Nephron progenitor cell (in vitro differentiated cells): ENCODE measurements around the gene CARNS1.

Source experiments
- DNase-seq: peaks from one replicate; pipeline ENCODE4 v3.0.0; 2021
- H3K27ac Mint-ChIP-seq: 2 replicates; pipeline ENCODE4 v1.8.0; 2021; ENCODE audit warnings: mild to moderate bottlenecking, moderate library complexity, mixed read lengths
- H3K27me3 Mint-ChIP-seq: 2 replicates; pipeline ENCODE4 v1.8.0; 2021; ENCODE audit warnings: mild to moderate bottlenecking, low read depth, mixed read lengths; ENCODE audit not compliant: poor library complexity
- H3K36me3 Mint-ChIP-seq: 2 replicates; pipeline ENCODE4 v1.8.0; 2021; ENCODE audit warnings: low read depth, mixed read lengths
- H3K4me1 Mint-ChIP-seq: 2 replicates; pipeline ENCODE4 v1.8.0; 2021; ENCODE audit warnings: mixed read lengths
- H3K4me3 Mint-ChIP-seq: 2 replicates; pipeline ENCODE4 v1.8.0; 2021; ENCODE audit warnings: mild to moderate bottlenecking, moderate library complexity, mixed read lengths
- H3K9me3 Mint-ChIP-seq: 2 replicates; pipeline ENCODE4 v1.8.0; 2021; ENCODE audit warnings: mild to moderate bottlenecking, moderate library complexity, mixed read lengths
- TF ChIP-seq, protein P1 (sequence below): fragments of 200-600 bp; sonication (generic); IDR thresholded peaks from 2 replicates; pipeline ENCODE4 v1.5.0; 2021; ENCODE audit warnings: antibody characterized with exemption

CARNS1 gene

DNA sequence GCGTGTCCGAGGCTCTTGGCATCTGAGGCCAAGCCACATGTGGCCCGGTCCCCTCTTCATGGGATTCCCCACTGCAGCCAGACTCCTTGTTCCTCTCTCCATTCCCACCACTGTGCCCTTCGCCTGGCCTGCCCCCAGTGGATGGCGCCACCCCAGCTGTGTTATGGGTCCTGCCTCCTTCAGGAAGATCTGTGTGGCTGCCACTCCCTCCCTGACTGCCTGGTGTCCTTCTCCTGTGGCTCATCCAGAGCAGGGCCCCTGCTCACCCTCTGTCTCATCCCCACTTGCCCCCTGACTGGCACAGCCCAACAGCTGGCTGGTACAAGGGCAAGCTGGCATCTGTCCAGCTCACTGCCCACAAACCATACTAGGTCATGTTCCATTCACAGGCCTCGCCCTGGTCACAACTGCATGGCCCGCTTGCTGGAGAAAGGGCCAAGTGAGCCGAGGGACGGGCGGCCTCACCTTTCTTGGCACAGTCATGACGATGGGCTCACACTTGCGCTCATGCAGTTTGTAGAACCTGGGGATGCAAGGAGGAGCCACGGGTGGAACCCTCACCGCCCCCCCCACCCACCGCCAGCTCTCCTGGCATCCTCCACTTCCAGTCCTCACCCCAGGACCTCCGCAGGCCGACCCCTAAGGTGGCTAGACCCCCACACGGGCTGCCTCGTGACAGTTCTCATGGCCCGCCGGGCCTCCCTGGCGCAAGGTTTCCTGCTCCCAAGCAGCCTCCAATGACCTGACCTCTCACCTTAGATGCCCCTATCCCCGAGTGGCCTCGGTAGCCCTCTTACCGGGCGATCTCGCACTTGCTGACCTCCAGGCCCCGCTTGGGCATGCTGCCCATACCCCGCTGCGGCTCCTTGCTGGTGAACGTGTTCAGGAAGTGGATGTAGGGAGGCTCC is 24.1 kb downstream of the CARNS1 start:
- Mint-ChIP-seq H3K27me3 (no peaks in the 10 kb centered on the region), H3K4me3 (no peak overlapping the region), H3K36me3 (peaks cover 5% of the 10 kb centered on the region), H3K4me1 (peaks cover 15% of the 10 kb centered on the region), H3K27ac (peak overlapping the region; percentile 84), H3K9me3 (no peaks in the 10 kb centered on the region)
- TF ChIP-seq, protein P1, sequence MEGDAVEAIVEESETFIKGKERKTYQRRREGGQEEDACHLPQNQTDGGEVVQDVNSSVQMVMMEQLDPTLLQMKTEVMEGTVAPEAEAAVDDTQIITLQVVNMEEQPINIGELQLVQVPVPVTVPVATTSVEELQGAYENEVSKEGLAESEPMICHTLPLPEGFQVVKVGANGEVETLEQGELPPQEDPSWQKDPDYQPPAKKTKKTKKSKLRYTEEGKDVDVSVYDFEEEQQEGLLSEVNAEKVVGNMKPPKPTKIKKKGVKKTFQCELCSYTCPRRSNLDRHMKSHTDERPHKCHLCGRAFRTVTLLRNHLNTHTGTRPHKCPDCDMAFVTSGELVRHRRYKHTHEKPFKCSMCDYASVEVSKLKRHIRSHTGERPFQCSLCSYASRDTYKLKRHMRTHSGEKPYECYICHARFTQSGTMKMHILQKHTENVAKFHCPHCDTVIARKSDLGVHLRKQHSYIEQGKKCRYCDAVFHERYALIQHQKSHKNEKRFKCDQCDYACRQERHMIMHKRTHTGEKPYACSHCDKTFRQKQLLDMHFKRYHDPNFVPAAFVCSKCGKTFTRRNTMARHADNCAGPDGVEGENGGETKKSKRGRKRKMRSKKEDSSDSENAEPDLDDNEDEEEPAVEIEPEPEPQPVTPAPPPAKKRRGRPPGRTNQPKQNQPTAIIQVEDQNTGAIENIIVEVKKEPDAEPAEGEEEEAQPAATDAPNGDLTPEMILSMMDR, result no peak
- no peak for DNase-seq

DNA sequence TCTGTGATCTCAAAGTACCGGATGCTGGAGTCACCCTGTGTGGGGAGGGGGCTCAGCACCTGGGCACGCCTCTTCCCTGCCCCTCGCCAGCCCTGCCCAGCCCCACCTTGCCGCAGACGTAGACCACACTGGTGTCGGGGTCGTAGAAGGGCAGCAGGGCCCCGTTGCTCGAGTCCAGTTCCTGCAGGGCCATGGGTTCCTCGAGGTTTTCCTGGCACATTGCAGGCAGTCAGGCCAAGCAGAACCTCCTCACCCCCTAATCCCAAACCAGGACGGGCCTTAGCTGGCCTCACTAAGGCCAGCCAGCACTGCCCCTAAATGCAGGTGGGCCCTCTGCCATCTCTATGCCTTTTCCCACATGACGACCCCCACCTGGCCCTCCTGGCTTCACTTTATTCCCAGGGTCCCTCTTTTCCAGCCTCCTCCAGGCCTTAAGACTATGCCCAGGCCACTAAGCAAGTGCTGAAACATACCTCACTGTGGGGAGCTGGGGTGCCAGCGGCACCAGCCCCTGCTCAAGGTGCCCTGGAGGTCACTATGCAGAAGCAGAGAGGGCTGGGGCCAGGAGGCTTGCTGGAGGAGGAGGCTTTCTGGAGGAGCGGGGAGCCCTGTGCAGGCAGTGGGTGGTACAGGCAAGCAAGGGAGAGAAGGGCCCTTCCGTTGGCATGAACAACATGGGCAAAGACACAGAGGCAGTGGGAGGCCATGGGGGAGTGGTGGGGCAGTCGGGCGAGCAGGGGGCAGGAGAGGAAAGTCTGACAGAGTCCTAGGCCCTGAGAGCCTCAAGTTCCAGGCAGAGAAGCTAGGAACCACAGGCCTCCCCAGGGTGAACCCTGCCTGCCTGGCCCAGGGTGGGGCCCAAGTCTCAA is 25.0 kb downstream of the CARNS1 start:
- Mint-ChIP-seq H3K27me3 (no peaks in the 10 kb centered on the region), H3K36me3 (peaks cover 5% of the 10 kb centered on the region), H3K9me3 (no peaks in the 10 kb centered on the region), H3K4me3 (peak overlapping the region; percentile 52), H3K4me1 (peaks cover 24% of the 10 kb centered on the region), H3K27ac (peak overlapping the region; percentile 39)
- TF ChIP-seq, protein P1, result no peak
- DNase-seq, result no peak

DNA sequence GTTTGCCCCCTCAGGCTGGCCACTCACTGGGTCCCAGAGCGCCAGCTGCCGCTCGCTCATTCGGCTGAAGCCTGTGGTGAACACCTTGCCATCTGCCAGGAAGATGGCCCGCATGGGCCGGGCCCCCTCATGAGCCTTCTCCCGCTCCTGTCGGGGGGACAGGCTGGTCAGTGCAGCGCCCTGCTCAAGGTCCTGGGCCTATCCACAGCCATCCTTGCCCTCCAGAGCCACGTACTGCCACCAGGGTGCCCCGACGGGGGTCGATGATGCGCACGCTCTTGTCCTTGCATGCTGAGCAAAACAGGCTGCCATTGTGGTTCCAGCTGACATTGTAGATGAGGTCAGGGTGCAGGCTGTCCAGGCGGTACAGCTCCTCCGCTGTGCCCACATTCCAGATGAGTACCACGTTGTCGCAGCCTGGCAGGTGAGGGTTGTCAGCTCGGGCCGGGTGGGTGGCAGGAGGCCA is 25.7 kb downstream of the CARNS1 start:
- Mint-ChIP-seq H3K36me3 (peaks cover 5% of the 10 kb centered on the region), H3K4me3 (no peak overlapping the region), H3K27ac (no peak overlapping the region), H3K4me1 (peaks cover 30% of the 10 kb centered on the region), H3K9me3 (no peaks in the 10 kb centered on the region), H3K27me3 (peaks cover 5% of the 10 kb centered on the region)
- TF ChIP-seq, protein P1, result no peak
- no peak for DNase-seq

DNA sequence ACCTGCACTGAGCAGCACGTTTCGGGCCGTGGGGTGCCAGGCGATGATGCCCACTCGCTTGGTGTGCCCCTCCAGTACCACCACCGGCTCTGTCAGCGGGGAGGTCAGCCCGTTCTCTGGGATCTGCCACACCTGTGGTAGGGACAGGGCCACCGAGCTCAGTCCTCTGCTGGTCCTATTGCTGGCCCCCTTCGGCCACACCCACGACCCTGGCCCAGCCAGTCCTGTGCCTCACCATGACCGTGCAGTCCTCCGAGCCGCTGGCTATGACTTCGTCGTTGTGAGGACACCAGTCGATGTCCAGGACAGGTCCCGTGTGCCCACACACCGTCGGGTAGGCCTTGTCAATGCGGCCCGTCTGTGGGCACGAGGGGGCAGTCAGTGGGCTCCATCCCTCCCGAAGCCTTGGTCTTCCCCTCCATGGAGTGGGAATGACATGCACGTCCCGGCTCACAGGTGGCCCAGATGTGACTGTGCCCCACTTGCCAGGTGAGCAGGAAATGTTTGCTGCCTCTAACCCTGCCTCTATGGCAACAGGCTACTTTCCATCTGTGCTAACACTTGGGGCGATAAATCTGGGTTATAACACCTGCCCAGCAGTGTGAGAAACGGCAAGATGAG is 26.4 kb downstream of the CARNS1 start:
- no peaks in the 10 kb centered on the region for H3K9me3 Mint-ChIP-seq

More for the DNA sequence above, 26.4 kb downstream of the CARNS1 start:
- Mint-ChIP-seq H3K27me3 (peaks cover 5% of the 10 kb centered on the region), H3K4me1 (peaks cover 28% of the 10 kb centered on the region), H3K4me3 (peak overlapping the region; percentile 88), H3K36me3 (peaks cover 5% of the 10 kb centered on the region), H3K27ac (no peak overlapping the region)
- DNase-seq, result no peak
- TF ChIP-seq, protein P1, result no peak
